SU-DHL-6 (cell line): Measurements from ENCODE around the gene ASAP2.

Source experiments
- H2AFZ ChIP-seq: fragments of 200-600 bp; sonication (generic); 2 replicates; pipeline ENCODE4 v1.6.1; 2014; ENCODE audit warnings: low read depth, mild to moderate bottlenecking, moderate library complexity, mixed read lengths, antibody characterized with exemption, low read length; ENCODE audit not compliant: severe bottlenecking
- H3F3A ChIP-seq: fragments of 200-600 bp; shearing (Covaris generic); 2 replicates; pipeline ENCODE4 v1.6.0; 2016; ENCODE audit warnings: antibody characterized with exemption, mild to moderate bottlenecking; ENCODE audit not compliant: insufficient read depth
- H3K27ac ChIP-seq: fragments of 200-600 bp; sonication (generic); 2 replicates; pipeline ENCODE4 v1.5.1; 2016; ENCODE audit warnings: low read depth, mild to moderate bottlenecking, low read length, moderate library complexity, mixed read lengths
- H3K27me3 ChIP-seq: fragments of 200-600 bp; sonication (generic), shearing (Covaris generic); 2 replicates; pipeline ENCODE4 v1.6.0; 2014; ENCODE audit warnings: mild to moderate bottlenecking, low read length
- H3K36me3 ChIP-seq: fragments of 200-600 bp; sonication (generic); 2 replicates; pipeline ENCODE4 v1.6.1; 2014; ENCODE audit warnings: mild to moderate bottlenecking, low read length, mixed read lengths
- H3K4me2 ChIP-seq: fragments of 300-600, 200-600 bp; shearing (Covaris generic), sonication (generic); 2 replicates; pipeline ENCODE4 v1.6.0; 2014; ENCODE audit warnings: low read length, low read depth, mild to moderate bottlenecking; ENCODE audit not compliant: poor library complexity, severe bottlenecking
- H3K4me3 ChIP-seq: fragments of 200-600 bp; sonication (generic); 2 replicates; pipeline ENCODE4 v1.5.1; 2014; ENCODE audit warnings: antibody characterized with exemption, low read length, mild to moderate bottlenecking, mixed read lengths; ENCODE audit not compliant: insufficient read depth, poor library complexity, severe bottlenecking
- H3K79me2 ChIP-seq: fragments of 200-600 bp; sonication (generic); 2 replicates; pipeline ENCODE4 v1.6.1; 2014; ENCODE audit warnings: mild to moderate bottlenecking, low read length, moderate library complexity; ENCODE audit not compliant: insufficient read depth
- H3K9ac ChIP-seq: fragments of 200-600 bp; sonication (generic); 2 replicates; pipeline ENCODE4 v1.7.0; 2014; ENCODE audit warnings: mild to moderate bottlenecking, low read length
- H3K9me2 ChIP-seq: fragments of 200-600 bp; sonication (generic); replicated peaks from 2 replicates; pipeline ENCODE4 v1.6.1; 2014; ENCODE audit warnings: low read length; ENCODE audit not compliant: insufficient read depth
- H3K9me3 ChIP-seq: fragments of 200-600 bp; sonication (generic); 2 replicates; pipeline ENCODE4 v1.6.1; 2014; ENCODE audit warnings: low read length, mixed read lengths; ENCODE audit not compliant: insufficient read depth
- H4K20me1 ChIP-seq: fragments of 200-600 bp; sonication (generic); 2 replicates; pipeline ENCODE4 v1.6.1; 2014; ENCODE audit warnings: low read depth, mild to moderate bottlenecking, antibody characterized with exemption, low read length, moderate library complexity, mixed read lengths
- CTCF ChIP-seq: fragments of 200-600 bp; sonication (generic); IDR thresholded peaks from one replicate; pipeline ENCODE4 v1.5.1; 2017; ENCODE audit warnings: antibody characterized with exemption, mild to moderate bottlenecking, low read length, moderate library complexity; ENCODE audit not compliant: insufficient read depth, poor library complexity, severe bottlenecking
- EZH2phosphoT487 ChIP-seq: fragments of 200-600 bp; sonication (generic), shearing (Covaris generic); conservative IDR thresholded peaks from 2 replicates; pipeline ENCODE4 v1.6.1; 2018; ENCODE audit warnings: mild to moderate bottlenecking, antibody characterized with exemption, low read length, moderate library complexity, mixed read lengths

Gene ASAP2

GRCh38 chr2:9276074-9276473 lies 69.5 kb downstream of the ASAP2 start:
- H3F3A ChIP-seq, result no peaks in the 10 kb centered on the region
- no peaks in the 10 kb centered on the region for H3K36me3 ChIP-seq
- no peak overlapping the region for H3K9ac ChIP-seq
- no peak overlapping the region for H3K4me2 ChIP-seq
- H3K79me2 ChIP-seq, result no peaks in the 10 kb centered on the region
- H2AFZ ChIP-seq, result no peak overlapping the region
- H3K9me2 ChIP-seq, result no peaks in the 10 kb centered on the region
- no peak for TF ChIP-seq CTCF
- TF ChIP-seq EZH2phosphoT487, result no peak
- no peaks in the 10 kb centered on the region for H3K9me3 ChIP-seq
- no peak overlapping the region for H3K4me3 ChIP-seq
- no peaks in the 10 kb centered on the region for H3K27me3 ChIP-seq
- H4K20me1 ChIP-seq, result no peaks in the 10 kb centered on the region
- H3K27ac ChIP-seq, result no peak overlapping the region

- no peak for TF ChIP-seq CTCF
- no peak for TF ChIP-seq EZH2phosphoT487
- H3F3A ChIP-seq, result no peaks in the 10 kb centered on the region
- H3K9me3 ChIP-seq, result no peaks in the 10 kb centered on the region
- H3K36me3 ChIP-seq, result no peaks in the 10 kb centered on the region
- H2AFZ ChIP-seq, result no peak overlapping the region
- no peaks in the 10 kb centered on the region for H4K20me1 ChIP-seq
- no peak overlapping the region for H3K27ac ChIP-seq
- no peak overlapping the region for H3K4me3 ChIP-seq
- H3K79me2 ChIP-seq, result no peaks in the 10 kb centered on the region
- H3K9ac ChIP-seq, result no peak overlapping the region
- H3K9me2 ChIP-seq, result no peaks in the 10 kb centered on the region
- H3K27me3 ChIP-seq, result no peaks in the 10 kb centered on the region
- no peak overlapping the region for H3K4me2 ChIP-seq
Observed at GRCh38 chr2:9276901-9277451, 70.4 kb downstream of the ASAP2 start.

- H3F3A ChIP-seq, result no peaks in the 10 kb centered on the region
- H3K36me3 ChIP-seq, result no peaks in the 10 kb centered on the region
- H3K9me3 ChIP-seq, result no peaks in the 10 kb centered on the region
- H3K4me2 ChIP-seq, result no peak overlapping the region
- no peak overlapping the region for H3K27ac ChIP-seq
- H3K79me2 ChIP-seq, result no peaks in the 10 kb centered on the region
- H3K9ac ChIP-seq, result no peak overlapping the region
- H3K4me3 ChIP-seq, result no peak overlapping the region
- H3K27me3 ChIP-seq, result no peaks in the 10 kb centered on the region
- H3K9me2 ChIP-seq, result no peaks in the 10 kb centered on the region
- TF ChIP-seq CTCF (no peak), EZH2phosphoT487 (no peak)
- H4K20me1 ChIP-seq, result no peaks in the 10 kb centered on the region
- no peak overlapping the region for H2AFZ ChIP-seq
Observed at GRCh38 chr2:9278439-9278838, 71.8 kb downstream of the ASAP2 start.

GRCh38 chr2:9279426-9279825 lies 72.8 kb downstream of the ASAP2 start:
- Histone ChIP-seq H4K20me1 (no peaks in the 10 kb centered on the region), H3K9me3 (no peaks in the 10 kb centered on the region), H3K79me2 (no peaks in the 10 kb centered on the region), H3K4me2 (no peak overlapping the region), H3K4me3 (no peak overlapping the region), H2AFZ (no peak overlapping the region), H3K27ac (no peak overlapping the region), H3K9me2 (no peaks in the 10 kb centered on the region), H3K36me3 (no peaks in the 10 kb centered on the region), H3F3A (no peaks in the 10 kb centered on the region), H3K9ac (no peak overlapping the region), H3K27me3 (no peaks in the 10 kb centered on the region)
- no peak for TF ChIP-seq CTCF
- TF ChIP-seq EZH2phosphoT487, result no peak
